RCC 7860 (cell line): ENCODE data around the gene ZNF664.

ENCODE experiments used
- DNase-seq: peaks from one replicate; pipeline ENCODE4 v3.0.0-alpha.2; 2015; ENCODE audit warnings: low spot score
- FAIRE-seq: peaks from 2 replicates; lab custom pipeline; 2012; peaks lifted over from hg19 to GRCh38; lab: Jason Lieb, UNC

The ZNF664 gene

DNA sequence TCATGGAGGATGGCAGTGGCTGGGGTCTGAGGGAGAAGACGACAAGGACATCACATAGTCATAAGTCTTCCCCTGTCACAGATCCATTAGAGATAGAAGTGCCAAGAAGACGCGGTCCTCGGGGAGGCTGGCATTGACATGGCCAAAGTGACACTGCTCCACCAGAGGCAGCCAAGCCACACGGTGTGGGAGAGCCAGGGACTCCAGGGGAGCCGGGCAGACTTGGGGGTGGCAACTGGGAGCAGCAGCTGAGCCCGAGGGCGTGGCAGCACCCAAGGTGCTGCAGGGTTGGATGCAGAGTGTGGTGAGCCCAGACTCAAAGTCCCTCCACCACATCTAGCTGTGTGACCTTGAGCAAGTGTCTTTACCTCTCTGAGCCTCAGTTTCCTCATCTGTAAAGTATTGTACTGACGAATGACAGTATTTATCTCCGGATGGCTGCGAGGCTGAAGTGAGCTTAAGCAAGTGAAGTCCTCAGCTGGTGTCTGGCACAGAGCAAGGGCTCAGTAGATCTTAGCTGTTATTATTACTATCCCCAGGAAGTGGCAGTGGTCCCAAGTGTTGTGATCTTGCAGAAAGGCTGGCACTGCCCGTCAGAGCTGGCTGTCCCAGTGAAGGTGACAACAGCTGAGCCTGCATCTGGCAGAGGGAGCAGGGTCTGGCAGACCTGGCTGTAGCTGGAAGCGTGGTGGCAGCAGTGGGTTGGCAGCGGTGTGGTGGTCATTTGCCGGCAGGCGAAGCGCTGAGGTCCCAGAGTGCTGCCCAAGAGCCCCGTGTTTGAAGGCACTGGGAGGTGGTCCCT, 54.9 kb downstream of the ZNF664 start:
- no peak for FAIRE-seq
- DNase-seq, result no peak

GRCh38 chr12:124028555-124028925, 55.5 kb downstream of the ZNF664 start:
- DNase-seq, result no peak
- FAIRE-seq, result no peak

DNA sequence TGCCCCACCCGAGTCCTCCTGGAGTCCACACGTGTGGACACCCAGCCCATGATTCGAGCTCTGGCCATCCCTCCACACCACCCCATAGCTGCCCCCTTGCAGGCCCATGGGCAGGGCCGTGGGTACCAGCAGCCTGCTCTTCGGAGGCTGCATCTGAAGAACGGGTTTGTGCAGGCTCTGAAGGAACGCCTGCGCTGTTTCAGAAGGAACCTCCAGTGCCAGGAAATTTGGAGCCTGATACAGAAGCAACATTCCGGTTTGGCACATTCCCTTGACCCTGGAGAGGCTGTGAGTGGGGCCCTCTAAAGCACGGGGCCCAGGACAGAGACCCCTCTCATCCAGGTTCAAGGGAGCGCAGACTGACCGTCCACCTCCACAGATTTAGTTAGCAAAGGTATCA, 57.0 kb downstream of the ZNF664 start:
- DNase-seq (no peak), FAIRE-seq (no peak)

- DNase-seq, result no peak
- FAIRE-seq, result no peak
Measured at GRCh38 chr12:124030510-124030909, 57.5 kb downstream of the ZNF664 start.

DNA sequence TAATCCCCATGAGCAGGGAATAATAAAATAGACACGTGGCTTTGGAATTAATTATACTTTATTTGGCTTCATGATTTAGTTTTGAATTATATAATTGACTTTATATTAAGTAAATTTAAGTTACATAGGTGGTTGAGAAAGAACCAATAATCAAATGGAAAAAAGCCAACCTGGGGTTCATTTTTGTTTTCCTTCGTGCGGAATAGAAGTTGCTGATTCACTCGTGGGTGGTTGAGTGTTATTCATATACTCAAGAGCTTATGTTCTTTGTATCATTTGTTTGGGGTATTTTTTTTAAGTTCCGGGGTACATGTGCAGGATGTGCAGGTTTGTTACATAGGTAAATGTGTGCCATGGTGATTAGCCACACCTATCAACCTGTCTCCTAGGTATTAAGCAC, 58.0 kb downstream of the ZNF664 start:
- no peak for FAIRE-seq
- no peak for DNase-seq

GRCh38 chr12:124032265-124032886, 59.4 kb downstream of the ZNF664 start:
- DNase-seq (peak; percentile 23), FAIRE-seq (no peak)

DNA sequence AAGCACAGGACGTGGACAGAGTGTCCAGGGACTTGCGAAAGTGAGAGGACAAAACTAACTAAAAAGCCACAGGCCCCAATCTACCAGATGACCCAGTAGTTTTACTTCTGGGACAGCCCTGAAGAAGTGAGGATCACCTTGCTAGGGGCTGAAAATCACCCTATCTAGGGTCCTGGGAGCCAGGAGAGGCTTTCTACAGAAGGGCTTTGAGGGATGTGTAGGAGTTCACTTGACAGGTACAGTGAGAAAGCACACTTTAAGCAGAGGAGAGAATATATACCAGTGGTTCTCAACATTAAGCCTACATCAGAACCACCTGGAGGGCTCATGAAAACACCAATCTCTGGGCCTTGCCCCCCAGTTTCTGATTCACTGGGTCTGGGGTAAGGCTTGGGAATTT, 60.8 kb downstream of the ZNF664 start:
- FAIRE-seq, result no peak
- no peak for DNase-seq

GRCh38 chr12:124034297-124034696, 61.3 kb downstream of the ZNF664 start:
- DNase-seq, result no peak
- no peak for FAIRE-seq

GRCh38 chr12:124035163-124035562, 62.1 kb downstream of the ZNF664 start:
- no peak for DNase-seq
- FAIRE-seq, result no peak

DNA sequence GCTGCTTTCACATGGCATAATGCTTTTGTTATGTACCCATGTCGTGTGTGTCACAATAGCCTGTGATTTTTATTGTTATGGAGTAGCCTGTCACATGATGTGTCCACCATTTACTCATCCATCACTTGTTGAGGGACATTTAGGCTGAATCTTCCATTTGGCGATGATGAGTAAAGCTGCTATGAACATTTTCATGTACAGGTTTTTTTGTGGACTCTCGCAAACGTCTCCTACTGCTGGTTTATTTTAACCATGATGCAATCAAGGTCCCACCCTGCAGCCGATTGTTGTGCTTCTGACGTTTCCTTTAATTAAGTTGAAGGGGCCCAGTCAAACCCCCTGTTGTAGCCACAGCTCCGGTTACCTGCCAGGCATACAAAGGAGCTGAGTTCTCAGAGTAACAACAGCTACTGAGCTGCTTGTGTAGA, 63.2 kb downstream of the ZNF664 start:
- DNase-seq, result no peak
- FAIRE-seq, result no peak

DNA sequence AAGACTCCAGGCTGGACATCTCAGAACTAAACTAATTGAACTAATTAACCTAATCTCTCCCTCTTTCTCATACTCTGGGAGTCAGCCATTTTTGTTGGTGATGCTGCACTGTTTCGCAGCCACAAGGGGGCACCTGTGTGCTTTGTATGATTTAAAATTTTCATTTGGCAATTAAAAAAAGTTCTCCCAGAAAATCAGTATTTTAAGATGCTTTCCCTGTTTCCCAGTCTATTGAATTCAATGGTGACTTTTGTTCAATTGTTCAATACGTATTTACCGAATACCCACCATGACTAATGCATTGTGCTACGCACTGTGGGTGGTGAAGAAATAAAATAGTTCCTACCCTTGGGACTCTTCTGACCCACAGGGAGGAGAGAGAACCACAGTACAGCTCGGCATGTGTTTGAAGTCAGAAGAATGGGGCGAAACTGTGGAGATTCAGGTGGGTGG, 63.7 kb downstream of the ZNF664 start:
- FAIRE-seq (peak; percentile 65), DNase-seq (peak; percentile 20)

- FAIRE-seq (no peak), DNase-seq (no peak)
Measured at GRCh38 chr12:124037331-124037730, 64.3 kb downstream of the ZNF664 start.

DNA sequence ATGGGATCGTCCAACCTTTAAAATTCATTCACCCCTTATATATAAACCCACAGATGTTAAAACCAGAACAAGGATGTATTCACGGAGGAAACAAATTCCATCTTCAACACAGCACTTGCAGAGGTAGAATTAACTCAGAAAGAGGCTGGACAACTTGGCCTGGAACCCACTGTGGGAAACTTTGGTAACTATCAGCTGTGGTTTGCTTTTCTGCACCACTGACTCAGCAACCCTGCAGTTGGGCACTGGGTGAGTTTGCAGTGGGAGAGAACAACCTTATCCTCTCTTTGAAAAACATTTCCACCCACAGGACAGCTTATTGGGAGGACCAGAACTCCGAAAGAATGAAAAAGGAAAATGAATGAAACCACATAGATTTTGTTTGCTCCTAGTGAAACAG, 66.3 kb downstream of the ZNF664 start:
- peak; percentile 90 for FAIRE-seq
- DNase-seq, result peak; percentile 39

GRCh38 chr12:124040291-124040690, 67.3 kb downstream of the ZNF664 start:
- DNase-seq, result no peak
- no peak for FAIRE-seq

GRCh38 chr12:124040737-124041136, 67.7 kb downstream of the ZNF664 start:
- DNase-seq (no peak), FAIRE-seq (no peak)

DNA sequence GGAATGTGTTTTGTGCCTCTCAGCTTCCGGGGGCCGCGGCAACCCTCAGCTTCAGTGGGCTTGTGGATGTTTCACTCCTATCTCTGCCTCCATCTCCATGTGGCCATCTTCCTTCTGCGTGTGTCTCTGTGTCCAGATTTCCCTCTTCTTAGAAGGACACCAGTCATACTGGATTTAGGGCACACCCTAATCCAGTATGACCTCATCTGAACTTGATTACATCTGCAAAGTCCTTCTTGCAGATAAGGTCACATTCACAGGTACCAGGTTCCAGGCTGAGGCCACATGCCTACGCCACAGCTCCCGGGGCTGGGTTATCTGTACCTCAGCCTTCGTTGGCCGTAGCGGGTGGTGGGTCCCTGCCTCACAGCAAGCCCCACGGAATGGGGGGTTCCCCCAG, 68.9 kb downstream of the ZNF664 start:
- FAIRE-seq (no peak), DNase-seq (no peak)

GRCh38 chr12:124044021-124044420, 71.0 kb downstream of the ZNF664 start:
- no peak for DNase-seq
- FAIRE-seq, result no peak

DNA sequence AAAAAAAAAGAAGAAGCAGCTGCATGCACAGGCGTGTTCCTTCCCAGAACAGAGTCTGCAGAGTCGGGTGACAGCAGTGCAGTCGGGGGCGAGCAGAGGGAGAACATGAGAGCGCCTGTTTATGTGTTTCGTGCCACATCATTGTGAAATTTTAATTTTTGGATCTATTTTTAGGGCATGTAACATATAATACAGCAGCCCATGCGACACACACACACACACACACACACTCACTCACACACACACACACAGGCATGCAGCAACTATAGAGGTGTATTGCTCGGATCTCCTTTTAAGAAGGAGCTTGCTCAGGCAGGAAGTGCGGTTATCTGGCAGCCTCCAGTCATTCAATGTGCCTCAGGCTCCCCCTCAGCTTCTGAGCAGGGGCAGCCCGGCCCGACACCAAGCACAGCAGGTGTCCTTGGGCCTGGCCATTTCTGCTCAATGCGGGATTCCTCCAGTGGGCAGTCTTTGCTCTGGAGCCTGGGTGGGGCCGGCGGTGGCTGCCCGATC, 71.8 kb downstream of the ZNF664 start:
- DNase-seq (no peak), FAIRE-seq (no peak)

GRCh38 chr12:124045671-124046455, 72.8 kb downstream of the ZNF664 start:
- FAIRE-seq (no peak), DNase-seq (no peak)

- FAIRE-seq (no peak), DNase-seq (no peak)
Measured at GRCh38 chr12:124046456-124046740, 73.4 kb downstream of the ZNF664 start.

DNA sequence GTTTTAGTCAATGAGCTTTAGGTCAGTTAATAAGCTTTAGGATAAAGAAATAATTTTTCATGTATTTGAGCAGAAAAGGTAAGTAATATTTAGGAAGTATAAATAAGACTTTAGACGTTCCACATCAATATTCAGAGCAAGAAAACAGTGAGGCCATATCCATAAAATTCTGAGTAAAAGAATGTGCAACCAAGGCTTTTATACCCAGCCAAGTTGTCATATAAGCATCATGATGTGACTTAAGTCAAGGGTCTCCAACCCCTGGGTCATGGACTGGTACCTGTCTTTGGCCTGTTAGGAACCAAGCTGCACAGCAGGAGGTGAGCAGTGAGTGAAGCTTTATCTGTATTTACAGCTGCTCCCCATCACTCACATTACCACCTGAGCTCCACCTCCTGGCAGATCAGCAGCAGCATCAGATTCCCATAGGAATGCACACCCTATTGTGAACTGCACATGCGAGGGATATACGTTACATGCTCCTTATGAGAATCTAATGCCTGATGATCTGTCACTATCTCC, 74.1 kb downstream of the ZNF664 start:
- DNase-seq (no peak), FAIRE-seq (no peak)
